ENCODE measurements around the gene TIMM10B. TPM values are rescaled to one million over a fixed set of nuclear protein-coding genes. Genes with fewer than 3 reads are reported as not detected.

Gene TIMM10B
- total and polyA plus RNA-seq, 2 of the 4 experiments (the other 2 are of a cell fraction), result 24.7 to 27.1 TPM

GRCh38 chr11:6437423-6437822 is 43.9 kb upstream of the TIMM10B start:
- Histone ChIP-seq H3K14ac (replicated peaks; ENCODE audit: low read depth, low read length) (no peak overlapping the region), H3K4ac (ENCODE audit: low read depth, low read length) (no peak overlapping the region), H2BK20ac (ENCODE audit: low read depth, low read length) (no peak overlapping the region), H2BK120ac (ENCODE audit: low read depth, low read length) (no peak overlapping the region), H2AFZ (replicated peaks; ENCODE audit: low read length, poor library complexity) (no peak overlapping the region), H3K9me1 (ENCODE audit: insufficient read depth, low read length) (no peaks in the 10 kb centered on the region), H2BK15ac (ENCODE audit: low read depth, low read length) (no peak overlapping the region), H3K36me3 (ENCODE audit: control insufficient read depth, insufficient read depth, low read length) (no peaks in the 10 kb centered on the region), H3K27ac (ENCODE audit: insufficient read depth, low read length) (no peak overlapping the region), H2AK5ac (ENCODE audit: low read depth, low read length) (no peak overlapping the region), H3K79me1 (ENCODE audit: low read depth in 1 of 2, low read length in 2 of 2) (no peaks in the 10 kb centered on the region), H4K20me1 (ENCODE audit: insufficient read depth, low read length) (no peaks in the 10 kb centered on the region), H3K4me3 (ENCODE audit: insufficient read depth, low read depth, low read length) (no peak overlapping the region), H2AK9ac (replicated peaks; ENCODE audit: low read depth, low read length, poor library complexity) (no peak overlapping the region), H3K27me3 (ENCODE audit: control insufficient read depth, insufficient read depth, low read length) (no peaks in the 10 kb centered on the region), H3K23ac (ENCODE audit: low read depth, low read length) (no peak overlapping the region), H4K8ac (ENCODE audit: low read depth in 2 of 2, low read length in 2 of 2) (no peak overlapping the region), H3K56ac (ENCODE audit: extremely low read depth, insufficient read depth, low read length) (no peak overlapping the region), H3K9me3 (ENCODE audit: control insufficient read depth, insufficient read depth, low read length) (no peaks in the 10 kb centered on the region), H2BK5ac (ENCODE audit: low read depth, low read length, poor library complexity, severe bottlenecking) (no peak overlapping the region), H4K91ac (ENCODE audit: insufficient read depth, low read depth, low read length) (no peak overlapping the region), H4K5ac (ENCODE audit: low read depth, low read length) (no peak overlapping the region), H3K4me1 (ENCODE audit: control insufficient read depth, insufficient read depth, low read length) (no peaks in the 10 kb centered on the region), H3K9ac (ENCODE audit: low read depth, low read length) (no peak overlapping the region), H3K18ac (ENCODE audit: low read depth, low read length) (no peak overlapping the region), H3K4me2 (ENCODE audit: low read depth, low read length) (no peak overlapping the region)
- BruUV-seq (replicated peaks), result no TSS peak
- dilution Hi-C loops (cut with HindIII; ENCODE audit: low sequenced_read_pairs, unreplicated experiment), result no loop called here
- CTCF ChIA-PET, result interaction anchor here (2.1 to 2.6 kb wide), 2 partner anchors 10 to 58 kb away, joined by 7 to 19 read pairs; no protein-coding TSS in a partner anchor
- 77% methylated on average over 7 of the region's 12 CpGs; no CpG with 5 or more reads in 1 of the 2 experiments for WGBS, 2 experiments (ENCODE audit: extremely low coverage in 2 of 2, insufficient read length in 1 of 2)
- in situ Hi-C loops (cut with MboI; ENCODE audit: low sequenced_read_pairs), result no loop called here
- DNase-seq (no peak), ATAC-seq (ENCODE audit: low read depth) (no peak)
- no peak for TF ChIP-seq RAD21 (IDR thresholded peaks at IDR 0.05; ENCODE audit: low read length)
- no peak for TF ChIP-seq FOS (IDR thresholded peaks at IDR 0.05; ENCODE audit: low read depth, low read length)
- TF ChIP-seq ELK1 (IDR thresholded peaks at IDR 0.05; ENCODE audit: borderline replicate concordance, low read depth, low read length), result no peak
- no peak for TF ChIP-seq POLR2A (IDR thresholded peaks at IDR 0.05; ENCODE audit: low read depth, low read length)
- TF ChIP-seq SMC3 (IDR thresholded peaks at IDR 0.05; ENCODE audit: low read depth, low read length), result no peak
- no peak for TF ChIP-seq BHLHE40 (IDR thresholded peaks at IDR 0.05; ENCODE audit: low read depth, low read length)
- TF ChIP-seq MXI1 (IDR thresholded peaks at IDR 0.05; ENCODE audit: borderline replicate concordance, low read depth, low read length), result no peak
- no peak for TF ChIP-seq CTCF (conservative IDR thresholded peaks at IDR 0.05; ENCODE audit: low read depth, low read length)
- TF ChIP-seq CEBPB (IDR thresholded peaks at IDR 0.05; ENCODE audit: low read depth, low read length), result no peak
- TF ChIP-seq CHD1 (IDR thresholded peaks at IDR 0.05; ENCODE audit: low read depth, low read length), result no peak
- TF ChIP-seq NFE2L2 (IDR thresholded peaks at IDR 0.05; ENCODE audit: low read depth, low read length), result no peak
- no peak for TF ChIP-seq RFX5 (IDR thresholded peaks at IDR 0.05; ENCODE audit: low read depth, low read length)
- no peak for TF ChIP-seq MAZ (IDR thresholded peaks at IDR 0.05; ENCODE audit: borderline replicate concordance, low read depth, low read length)
- POLR2A ChIA-PET (ENCODE audit: unreplicated experiment), result no interaction called here
- intact Hi-C loops (cut with micrococcal nuclease), result no loop called here

All from IMR-90 (cell line).